ENCODE results near the gene PPFIA1.

DNA sequence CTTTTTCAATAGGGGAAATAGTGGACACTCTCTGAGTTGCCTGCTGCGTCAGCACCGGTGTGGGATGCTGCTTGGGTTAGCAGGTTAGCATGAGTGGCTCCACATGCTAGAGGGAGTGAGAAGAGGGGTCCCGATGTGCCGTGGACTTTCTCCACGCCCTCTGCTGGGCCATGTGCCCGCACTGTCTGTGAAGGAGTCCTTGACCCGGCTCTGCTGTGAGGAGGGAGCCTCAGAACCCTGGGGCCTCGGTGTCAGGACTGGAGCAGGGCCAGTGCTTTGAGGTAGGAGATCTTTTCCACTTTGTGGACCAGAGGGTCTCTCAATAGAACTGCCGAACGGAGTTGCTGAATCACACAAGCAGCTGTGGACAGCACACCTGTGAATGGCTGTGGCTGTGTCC lies 142.7 kb downstream of the PPFIA1 start:
- TF ChIP-seq EP300 (IDR thresholded peaks at IDR 0.05) (no peak), POLR2A (IDR thresholded peaks at IDR 0.05) (no peak)
- TF ChIP-seq, protein P1, sequence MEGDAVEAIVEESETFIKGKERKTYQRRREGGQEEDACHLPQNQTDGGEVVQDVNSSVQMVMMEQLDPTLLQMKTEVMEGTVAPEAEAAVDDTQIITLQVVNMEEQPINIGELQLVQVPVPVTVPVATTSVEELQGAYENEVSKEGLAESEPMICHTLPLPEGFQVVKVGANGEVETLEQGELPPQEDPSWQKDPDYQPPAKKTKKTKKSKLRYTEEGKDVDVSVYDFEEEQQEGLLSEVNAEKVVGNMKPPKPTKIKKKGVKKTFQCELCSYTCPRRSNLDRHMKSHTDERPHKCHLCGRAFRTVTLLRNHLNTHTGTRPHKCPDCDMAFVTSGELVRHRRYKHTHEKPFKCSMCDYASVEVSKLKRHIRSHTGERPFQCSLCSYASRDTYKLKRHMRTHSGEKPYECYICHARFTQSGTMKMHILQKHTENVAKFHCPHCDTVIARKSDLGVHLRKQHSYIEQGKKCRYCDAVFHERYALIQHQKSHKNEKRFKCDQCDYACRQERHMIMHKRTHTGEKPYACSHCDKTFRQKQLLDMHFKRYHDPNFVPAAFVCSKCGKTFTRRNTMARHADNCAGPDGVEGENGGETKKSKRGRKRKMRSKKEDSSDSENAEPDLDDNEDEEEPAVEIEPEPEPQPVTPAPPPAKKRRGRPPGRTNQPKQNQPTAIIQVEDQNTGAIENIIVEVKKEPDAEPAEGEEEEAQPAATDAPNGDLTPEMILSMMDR (IDR thresholded peaks at IDR 0.05) = no peak
